M059J (cell line): ENCODE data around the gene STXBP2. TPM values are rescaled to one million over a fixed set of nuclear protein-coding genes. Genes with fewer than 3 reads are reported as not detected.

Experiments
- DNase-seq: peaks from one replicate; pipeline ENCODE4 v3.0.0-alpha.2; 2012; ENCODE audit warnings: low read depth
- total RNA-seq: library from RNA; depleted of rRNA; stranded (reverse); fragments of >200 nt; shearing (Covaris generic); gene quantifications from 2 replicates; pipeline ENCODE4 v1.2.3, GENCODE V29; 2014

Gene STXBP2
- total RNA-seq, 1 experiment from 2014 or later: 0.30 TPM

GRCh38 chr19:7612282-7613274, 24.3 kb upstream of the STXBP2 start:
- no peak for DNase-seq

DNA sequence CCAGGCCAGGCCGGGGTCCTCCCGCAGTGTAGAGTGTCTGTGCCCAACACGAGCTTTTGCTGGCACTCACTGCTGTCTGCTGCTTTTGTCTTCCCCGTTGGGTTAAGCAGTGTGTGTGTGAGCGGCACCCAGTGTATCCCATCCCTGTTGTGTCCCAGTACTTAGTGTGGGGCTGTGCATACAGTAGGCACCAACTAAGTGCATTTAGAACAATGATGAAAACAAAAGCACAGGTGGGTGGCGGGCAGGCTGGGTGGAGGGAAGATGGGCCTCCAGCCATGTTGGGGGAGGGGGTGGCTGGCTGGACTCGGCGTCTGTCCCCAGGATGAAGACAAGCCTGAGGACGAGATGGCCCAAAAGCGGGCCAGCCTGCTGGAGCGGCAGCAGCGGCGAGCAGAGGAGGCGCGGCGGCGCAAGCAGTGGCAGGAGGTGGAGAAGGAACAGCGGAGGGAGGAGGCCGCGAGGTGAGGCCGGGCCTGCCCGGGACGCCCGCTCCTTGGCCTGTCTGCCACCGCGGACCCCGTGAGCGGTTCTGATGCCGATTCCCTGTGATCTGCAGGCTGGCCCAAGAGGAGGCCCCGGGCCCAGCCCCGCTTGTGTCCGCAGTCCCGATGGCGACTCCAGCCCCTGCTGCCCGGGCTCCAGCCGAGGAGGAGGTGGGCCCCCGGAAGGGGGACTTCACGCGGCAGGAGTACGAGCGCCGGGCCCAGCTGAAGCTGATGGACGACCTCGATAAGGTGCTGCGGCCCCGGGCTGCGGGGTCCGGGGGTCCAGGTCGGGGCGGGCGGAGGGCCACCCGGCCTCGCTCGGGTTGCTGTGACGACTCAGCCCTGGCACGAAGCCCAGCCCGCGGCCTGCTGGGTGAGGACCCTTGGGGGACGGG, 21.8 kb upstream of the STXBP2 start:
- no peak for DNase-seq

DNA sequence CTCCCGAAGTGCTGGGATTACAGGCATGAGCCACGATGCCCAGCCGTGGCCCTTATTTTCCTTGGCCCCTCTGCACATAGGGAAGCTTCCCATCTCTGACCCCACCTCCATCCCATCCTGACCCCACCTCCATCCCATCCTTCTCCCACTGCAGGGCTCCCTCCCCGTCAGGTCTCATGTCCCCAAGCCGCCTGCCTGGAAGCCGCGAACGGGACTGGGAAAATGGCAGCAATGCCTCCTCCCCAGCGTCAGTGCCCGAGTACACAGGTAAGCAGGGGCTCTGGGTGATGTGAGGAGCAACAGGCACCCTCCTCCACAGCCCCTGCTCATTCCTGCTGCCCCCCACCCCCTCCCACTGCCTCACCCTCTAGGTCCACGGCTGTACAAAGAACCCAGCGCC, 19.7 kb upstream of the STXBP2 start:
- no peak for DNase-seq

DNA sequence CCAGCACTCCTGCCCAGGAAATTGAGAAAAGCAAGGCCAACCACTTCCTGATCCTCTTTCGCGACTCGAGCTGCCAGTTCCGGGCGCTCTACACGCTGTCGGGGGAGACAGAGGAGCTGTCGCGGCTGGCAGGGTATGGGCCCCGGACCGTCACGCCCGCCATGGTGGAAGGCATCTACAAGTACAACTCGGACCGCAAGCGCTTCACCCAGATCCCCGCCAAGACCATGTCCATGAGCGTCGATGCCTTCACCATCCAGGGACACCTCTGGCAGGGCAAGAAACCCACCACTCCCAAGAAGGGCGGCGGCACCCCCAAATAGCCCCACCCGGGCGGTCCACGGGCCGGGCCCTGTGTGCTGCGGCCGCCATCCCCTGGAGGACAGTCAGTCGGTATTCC, 19.2 kb upstream of the STXBP2 start:
- no peak for DNase-seq

DNA sequence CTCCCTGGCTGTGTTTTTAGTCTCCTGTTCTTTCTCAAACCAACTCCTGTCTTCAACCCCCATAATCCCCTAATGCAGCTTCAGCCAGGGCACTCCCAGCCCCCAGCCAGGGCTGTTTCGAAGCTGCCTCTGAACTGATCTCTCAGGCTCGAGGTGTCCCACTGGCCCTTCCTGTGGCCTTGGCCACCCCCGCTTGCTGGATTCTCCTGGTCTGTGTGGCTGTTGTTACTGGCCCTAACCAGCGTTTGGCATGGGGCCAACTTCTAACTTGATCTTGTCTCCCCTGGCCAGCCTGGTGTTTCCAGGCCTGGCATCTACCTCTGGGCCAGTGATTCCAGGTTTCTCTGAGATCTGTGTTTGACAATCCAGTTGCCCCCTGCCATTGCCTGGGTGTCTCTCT, 18.6 kb upstream of the STXBP2 start:
- no peak for DNase-seq

GRCh38 chr19:7618771-7619510, 18.0 kb upstream of the STXBP2 start:
- no peak for DNase-seq

GRCh38 chr19:7619671-7620441, 17.1 kb upstream of the STXBP2 start:
- no peak for DNase-seq

DNA sequence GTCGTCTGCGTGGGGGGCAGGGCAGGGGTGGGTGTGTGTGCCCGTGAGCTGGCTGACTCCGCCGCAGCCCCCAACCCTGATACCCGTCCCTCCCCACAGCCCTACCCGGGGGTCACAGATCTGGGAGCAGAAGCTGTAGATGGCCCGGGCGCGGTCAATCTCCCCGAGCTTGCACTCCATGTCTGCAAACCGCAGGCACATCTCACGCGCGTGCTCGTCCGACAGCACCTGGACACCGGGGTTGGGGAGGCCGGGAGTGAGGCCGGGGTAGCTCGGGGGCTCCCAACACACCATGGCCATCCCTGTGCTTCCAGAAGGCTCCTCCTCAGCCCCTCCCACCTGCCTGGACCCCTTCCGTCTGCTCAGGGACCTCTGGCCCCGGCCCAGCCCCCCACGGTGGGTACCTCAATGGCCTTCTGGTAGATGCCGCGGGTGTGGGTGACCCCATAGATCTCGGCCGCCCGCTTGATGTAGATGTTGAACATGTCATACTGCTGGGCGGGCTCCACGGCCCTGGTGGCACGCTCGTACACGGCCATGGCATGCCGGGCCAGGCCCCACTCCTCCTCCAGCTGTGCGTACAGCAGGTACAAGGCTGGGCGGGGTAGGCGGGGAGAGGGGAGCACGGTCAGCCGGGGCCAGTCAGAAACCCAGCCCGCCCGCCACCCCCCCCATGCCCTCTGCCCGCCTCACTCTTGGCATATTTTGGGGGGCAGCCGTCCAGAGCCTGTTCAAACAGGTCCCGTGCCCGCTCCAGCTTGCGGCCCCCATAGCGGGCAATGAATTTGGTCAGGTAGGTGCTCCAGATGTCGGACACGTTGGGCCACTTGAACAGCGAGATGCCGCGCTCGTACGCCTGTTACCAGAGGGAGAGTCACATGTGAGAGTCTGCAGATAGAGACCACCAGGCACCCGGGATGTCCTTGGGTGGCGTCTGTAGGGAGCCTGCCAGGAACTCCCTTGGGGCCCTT, 16.2 kb upstream of the STXBP2 start:
- no peak for DNase-seq

- no peak for DNase-seq
These were observed 13.8 kb upstream of the STXBP2 start for GRCh38 chr19:7622933-7623685.

- no peak for DNase-seq
These were observed 12.9 kb upstream of the STXBP2 start for GRCh38 chr19:7623725-7624603.

- DNase-seq: no peak
These were observed 12.1 kb upstream of the STXBP2 start for GRCh38 chr19:7624810-7625209.

DNA sequence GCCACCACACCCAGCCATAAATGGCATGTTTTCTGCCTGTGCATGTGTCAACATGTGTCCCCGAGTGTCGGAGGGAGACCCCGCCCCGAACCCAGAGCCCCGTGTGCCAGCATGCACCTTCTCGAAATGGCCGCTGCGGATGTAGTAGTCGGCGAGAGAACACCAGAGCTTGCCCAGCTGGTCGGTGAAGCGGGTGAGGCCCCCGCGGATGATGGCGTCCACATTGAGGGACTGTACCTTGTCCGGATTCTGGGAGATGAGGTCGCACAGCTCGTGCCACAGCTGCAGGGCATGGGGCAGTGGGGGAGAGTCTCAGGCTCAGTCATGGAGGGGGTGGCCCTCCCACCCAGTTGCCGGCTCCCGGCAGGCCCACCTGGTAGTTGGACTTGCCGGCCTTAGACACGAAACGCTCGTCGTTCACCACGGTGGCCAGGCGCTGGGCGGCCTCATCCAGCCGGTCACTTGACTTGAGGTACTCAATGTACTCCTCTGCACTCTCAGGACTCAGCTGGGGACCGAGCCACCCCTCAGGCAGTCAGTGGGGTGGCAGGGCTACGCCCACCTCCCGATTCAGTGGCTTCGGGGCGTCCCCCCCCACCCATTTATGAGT, 11.0 kb upstream of the STXBP2 start:
- no peak for DNase-seq

GRCh38 chr19:7627166-7627565, 9.7 kb upstream of the STXBP2 start:
- DNase-seq: no peak

GRCh38 chr19:7628589-7629311, 8.2 kb upstream of the STXBP2 start:
- no peak for DNase-seq

DNA sequence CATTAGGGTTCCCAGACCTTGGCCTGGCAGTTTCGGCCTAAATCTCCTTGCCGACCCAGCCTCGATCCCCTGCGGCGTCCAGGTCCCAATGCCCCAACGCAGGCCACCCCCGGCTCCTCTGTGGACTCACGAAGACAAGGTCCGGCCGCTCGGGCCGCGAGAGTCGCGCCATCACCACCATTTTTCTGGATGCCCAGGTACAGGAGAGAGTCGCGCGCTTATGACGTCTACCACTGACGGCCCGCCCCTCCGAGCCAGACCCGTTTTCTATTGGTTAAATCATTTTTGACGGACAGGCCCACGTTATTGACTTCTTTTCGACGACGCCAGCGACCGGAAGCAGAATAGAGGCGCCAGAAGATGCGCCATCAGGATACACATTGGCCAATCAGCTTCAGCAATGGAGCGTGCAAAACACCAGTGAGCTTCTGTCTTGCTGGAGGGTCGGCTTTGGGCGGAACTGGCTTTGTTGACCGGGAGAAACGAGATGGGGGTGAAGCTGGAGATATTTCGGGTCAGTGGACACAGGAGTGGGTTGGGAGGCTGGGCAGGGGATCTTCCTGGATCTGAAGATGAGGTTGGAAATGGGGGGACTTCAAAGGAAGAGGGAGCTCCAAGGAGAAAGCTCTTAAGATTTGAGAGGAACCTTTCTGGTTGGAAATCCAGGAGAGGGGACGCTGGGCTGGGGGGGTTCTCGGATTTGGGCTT, 7.4 kb upstream of the STXBP2 start, which contains the start of the genes PET100 and XAB2:
TSS of gene PET100 (plus strand) at position 447 of the 708 bp plus-strand sequence. CDS start at position 488, 41 bp downstream.
TSS of gene XAB2 (minus strand) at position 199 of the 708 bp plus-strand sequence. CDS start at position 181, 18 bp downstream.
- peak; percentile 98 for DNase-seq

- DNase-seq: no peak
These were observed 5.3 kb upstream of the STXBP2 start for GRCh38 chr19:7631577-7631976.
